ENCODE measurements around the gene FRY.
A peak's percentile ranks its signal among the peaks of the same experiment; 100 is the strongest.

The FRY gene

DNA sequence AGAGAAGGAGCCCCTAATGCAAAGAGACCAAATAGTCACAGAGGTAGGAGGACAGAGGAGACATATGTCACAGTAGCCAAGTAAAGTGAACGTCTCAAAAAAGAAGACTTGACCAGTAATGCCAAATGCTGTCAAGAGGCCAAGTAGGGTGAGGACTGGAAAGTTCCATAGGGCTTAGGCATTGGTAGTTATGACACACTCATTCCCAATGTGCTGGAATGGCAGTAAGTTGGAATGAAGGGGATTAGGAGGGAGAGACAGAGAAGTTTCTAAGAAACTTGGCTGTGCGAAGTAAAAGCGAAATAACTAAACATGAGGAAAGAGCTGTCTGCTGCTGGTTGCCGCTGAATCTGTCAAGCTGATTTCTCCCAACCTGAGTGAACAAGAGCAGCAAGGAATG, 14.9 kb upstream of the FRY start:
- DNase-seq (ENCODE audit: low spot score): no peak

DNA sequence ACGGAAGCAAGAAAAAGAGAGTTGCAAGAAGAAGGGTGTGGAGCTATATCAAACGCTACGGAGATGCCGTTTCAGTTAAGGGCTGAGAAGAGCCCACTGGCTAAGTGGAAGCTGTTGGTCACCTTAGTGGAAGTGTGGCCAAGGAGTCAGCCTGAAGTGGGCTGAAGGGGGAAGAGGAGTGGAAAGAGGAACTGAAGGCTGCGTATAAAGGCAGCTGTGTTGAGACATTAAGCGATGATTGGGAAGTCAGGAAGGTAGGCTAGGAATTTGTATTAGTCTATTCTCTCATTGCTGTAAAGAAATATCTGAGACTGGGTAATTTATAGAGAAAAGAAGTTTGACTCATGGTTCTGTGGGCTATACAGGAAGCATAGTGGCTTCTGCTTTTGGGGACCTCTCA, 14.1 kb upstream of the FRY start:
- DNase-seq (ENCODE audit: low spot score): no peak

DNA sequence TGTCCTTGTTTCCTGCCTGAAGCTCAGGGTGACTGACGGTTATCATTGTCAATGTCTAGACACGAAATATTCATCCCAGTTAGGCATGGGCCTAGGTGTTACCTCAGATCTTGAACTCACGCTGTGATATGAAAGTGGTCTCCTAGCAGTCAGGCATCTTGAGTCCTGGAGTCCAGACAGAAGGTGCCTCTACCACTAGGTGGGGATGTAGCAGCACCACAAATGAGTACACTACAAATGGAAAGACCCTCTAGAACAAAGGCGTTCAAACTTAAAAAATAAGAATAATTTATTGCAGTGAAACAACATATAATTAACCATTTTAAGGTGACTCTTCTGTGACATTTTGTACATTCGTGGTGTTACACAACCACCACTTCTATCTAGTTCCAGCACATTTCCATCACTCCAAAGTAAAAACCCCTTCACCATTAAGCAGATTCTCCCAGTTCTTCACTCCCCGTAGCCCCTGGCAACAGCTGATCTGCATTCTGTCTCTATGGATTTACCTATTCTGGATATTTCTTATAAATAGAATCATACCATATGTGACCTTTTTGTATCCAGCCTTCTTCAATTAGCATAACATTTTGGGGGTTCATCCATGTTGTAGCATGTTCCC, 11.9 kb upstream of the FRY start:
- DNase-seq (ENCODE audit: low spot score): peak; percentile 42

- DNase-seq (ENCODE audit: low spot score): no peak
Measured at GRCh38 chr13:32021785-32022184, 9.8 kb upstream of the FRY start.

- no peak for DNase-seq (ENCODE audit: low spot score)
Measured at GRCh38 chr13:32022311-32022710, 9.3 kb upstream of the FRY start.

- no peak for DNase-seq (ENCODE audit: low spot score)
Measured at GRCh38 chr13:32023096-32023495, 8.5 kb upstream of the FRY start.

DNA sequence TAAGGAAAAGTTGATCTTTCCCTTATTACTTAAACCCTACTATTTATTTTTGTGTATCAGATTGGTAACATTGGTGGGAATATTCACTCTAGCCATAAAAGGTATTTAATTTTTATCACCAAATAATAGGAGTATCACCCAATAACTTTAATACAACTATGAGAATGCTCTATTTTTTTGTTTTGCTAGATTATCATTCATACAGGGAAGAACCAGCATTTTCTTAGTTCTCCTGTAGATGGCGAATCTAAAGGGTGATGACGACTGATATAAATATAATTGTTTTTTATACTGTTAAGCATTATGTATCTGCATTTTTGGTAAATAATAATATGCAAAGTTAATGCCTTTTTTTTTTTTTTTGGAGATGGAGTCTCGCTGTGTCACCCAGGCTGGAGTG, 7.9 kb upstream of the FRY start:
- DNase-seq (ENCODE audit: low spot score): no peak

GRCh38 chr13:32024750-32025149, 6.8 kb upstream of the FRY start:
- no peak for DNase-seq (ENCODE audit: low spot score)

GRCh38 chr13:32025730-32026129, 5.8 kb upstream of the FRY start:
- no peak for DNase-seq (ENCODE audit: low spot score)

DNA sequence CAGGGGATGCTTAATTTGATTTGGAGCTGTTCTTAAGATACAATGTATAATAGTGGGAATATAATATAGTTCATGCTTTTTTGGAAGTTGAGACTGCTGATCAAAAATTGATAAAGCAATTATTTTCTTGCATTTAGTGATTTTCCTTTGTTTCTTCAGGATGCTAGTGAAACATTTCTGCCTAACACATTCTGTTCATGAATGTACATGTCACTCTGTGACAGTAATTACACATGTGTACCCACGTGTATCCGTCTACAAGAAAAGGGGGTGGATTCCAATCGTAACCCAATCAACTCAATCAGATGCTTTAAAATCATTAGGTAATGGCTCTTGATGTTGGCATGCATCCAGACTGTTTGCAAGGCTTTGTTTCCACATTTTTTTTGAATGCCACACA, 5.0 kb upstream of the FRY start:
- no peak for DNase-seq (ENCODE audit: low spot score)

GRCh38 chr13:32028711-32029110, 2.9 kb upstream of the FRY start:
- DNase-seq (ENCODE audit: low spot score): no peak

DNA sequence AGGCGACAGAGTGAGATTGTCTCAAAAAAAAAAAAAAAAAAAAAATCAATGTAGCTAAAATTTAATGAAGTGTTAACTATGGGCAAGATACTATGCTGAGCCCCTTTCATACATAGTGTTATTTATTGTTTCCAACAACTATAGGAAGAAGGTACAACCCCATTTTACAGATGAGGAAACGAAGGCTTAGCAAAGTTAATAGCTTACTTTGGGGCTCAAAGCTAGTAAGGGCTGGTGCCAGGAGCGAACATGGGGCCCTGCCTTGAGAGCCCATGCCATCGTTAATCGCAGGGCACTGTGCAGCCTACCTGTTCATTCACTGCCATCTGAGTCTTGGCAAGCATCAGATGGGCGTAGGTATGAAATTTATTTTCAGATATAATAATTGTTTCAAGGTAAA, 1.9 kb upstream of the FRY start:
- DNase-seq (ENCODE audit: low spot score): no peak

- no peak for DNase-seq (ENCODE audit: low spot score)
Measured at GRCh38 chr13:32031815-32032370, 319 bp downstream of the FRY start.

- no peak for DNase-seq (ENCODE audit: low spot score)
Measured at GRCh38 chr13:32032759-32033158, 1.2 kb downstream of the FRY start.

GRCh38 chr13:32033744-32034143, 2.2 kb downstream of the FRY start:
- no peak for DNase-seq (ENCODE audit: low spot score)

DNA sequence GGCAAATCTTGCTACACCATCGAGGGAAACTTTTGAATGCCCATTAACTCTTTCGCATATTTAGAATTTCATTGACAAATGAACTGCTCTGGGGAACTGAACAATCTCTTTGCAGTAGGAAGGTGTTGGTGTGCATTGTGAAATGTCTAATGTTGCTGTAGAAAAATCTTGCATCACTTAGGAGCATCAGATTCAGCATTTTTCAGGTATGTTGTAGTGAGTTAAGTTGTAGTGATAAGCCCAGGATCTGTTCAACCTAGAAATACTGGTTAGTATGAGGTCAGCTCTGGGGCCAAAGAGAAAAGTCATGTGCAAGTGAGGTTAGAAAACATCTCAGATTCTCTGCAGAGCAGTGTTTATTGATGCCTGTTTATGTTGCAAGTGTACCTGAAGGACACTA, 4.1 kb downstream of the FRY start:
- DNase-seq (ENCODE audit: low spot score): no peak

DNA sequence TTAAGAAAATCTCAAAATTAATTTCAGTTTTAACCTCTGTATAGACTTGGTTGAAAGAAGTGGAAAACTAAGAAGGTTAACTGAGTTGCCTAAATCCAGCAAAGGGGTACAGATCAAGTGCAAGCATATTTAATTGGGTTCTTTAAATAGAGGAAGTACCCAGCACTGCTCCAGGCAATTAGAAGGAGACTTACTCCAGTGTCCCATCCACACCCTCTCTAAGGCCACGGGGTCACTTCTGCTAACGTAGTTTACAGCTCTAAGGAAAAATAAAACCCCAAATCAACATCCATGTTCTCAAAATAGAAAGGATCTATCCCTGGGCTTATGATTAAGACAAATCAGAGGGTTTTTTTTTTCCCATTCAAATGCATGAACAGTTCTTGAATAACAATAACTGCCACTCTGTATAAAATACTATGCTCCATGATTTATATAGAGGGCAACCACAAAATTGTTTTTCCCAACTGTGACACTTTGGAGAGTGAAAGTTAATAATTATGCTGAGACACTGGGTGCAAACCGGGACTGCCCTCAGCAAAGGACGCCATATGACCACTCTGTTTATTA, 4.6 kb downstream of the FRY start:
- no peak for DNase-seq (ENCODE audit: low spot score)

DNA sequence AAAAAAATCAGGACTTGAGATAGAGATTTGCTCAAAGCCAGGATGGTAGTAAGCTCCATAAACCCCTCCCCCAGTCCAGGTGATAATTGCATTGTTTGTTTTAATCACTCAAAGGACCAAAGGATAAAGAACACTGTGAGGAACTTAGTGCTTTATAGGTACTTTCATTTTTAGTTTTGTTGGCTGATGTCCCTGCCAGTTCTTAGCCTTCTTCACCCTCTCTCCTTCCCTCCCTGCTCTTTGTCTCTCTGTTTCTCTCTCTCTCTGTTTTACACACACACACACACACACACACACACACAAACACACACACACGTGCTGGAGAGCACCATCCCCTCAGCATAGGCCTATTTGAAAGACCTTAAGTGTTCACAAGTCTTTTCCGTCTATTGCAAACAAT, 5.2 kb downstream of the FRY start:
- DNase-seq (ENCODE audit: low spot score): no peak

GRCh38 chr13:32037471-32037870, 5.9 kb downstream of the FRY start:
- DNase-seq (ENCODE audit: low spot score): no peak

GRCh38 chr13:32038343-32038742, 6.8 kb downstream of the FRY start:
- DNase-seq (ENCODE audit: low spot score): no peak

DNA sequence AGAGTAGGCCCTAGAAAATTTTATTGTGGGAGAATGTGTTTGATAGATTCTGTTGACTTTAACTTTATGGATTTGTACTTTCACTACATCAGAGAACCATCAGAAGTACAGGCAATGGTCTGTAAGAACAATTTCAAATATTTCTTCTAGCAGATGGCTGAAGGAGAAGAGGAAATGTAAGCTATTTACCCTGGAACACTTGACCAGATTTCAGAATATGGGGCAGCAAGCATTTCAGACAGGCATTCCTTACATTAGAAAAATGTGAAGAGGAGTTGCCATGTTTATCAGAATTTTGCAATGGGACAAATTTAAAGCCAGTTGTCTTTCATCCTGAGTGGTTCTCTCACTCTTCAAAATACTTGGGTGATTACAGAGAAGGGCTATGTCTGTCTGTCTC, 7.5 kb downstream of the FRY start:
- no peak for DNase-seq (ENCODE audit: low spot score)

DNA sequence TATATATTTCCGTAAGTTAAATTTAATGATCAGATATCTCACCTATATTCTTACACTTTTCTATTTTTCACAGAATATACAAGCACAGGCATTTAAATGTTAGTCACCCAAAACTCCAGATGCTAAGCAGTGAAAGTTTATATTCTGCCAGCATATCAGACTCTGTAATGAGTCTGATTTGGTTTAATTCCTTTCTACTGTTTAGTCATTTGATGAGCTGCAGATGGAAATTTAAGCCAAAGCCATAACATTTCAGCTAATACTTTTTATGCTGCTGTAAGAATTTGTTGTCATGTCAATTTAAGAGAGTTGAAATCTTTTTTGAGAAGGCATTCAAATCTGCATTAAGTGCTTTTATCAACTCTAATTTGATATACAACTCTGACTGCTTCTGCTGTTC, 8.0 kb downstream of the FRY start:
- no peak for DNase-seq (ENCODE audit: low spot score)

- no peak for DNase-seq (ENCODE audit: low spot score)
Measured at GRCh38 chr13:32040052-32040642, 8.6 kb downstream of the FRY start.

GRCh38 chr13:32040689-32041088, 9.1 kb downstream of the FRY start:
- DNase-seq (ENCODE audit: low spot score): no peak
